Peyer's patch (tissue), 4 donors: ENCODE data around the gene NFS1.
"Not testable (repeated sequence)": the region's sequence is repeated elsewhere in the genome, so short reads cannot be mapped to it uniquely, and the experiment has no call there.

ENCODE experiments used
- POLR2A ChIP-seq, 2 donors: fragments of 450-650 bp; IDR thresholded peaks; one replicate each; pipeline ENCODE4 v1.5.1; 2017; ENCODE audit warnings: antibody characterized with exemption in 2 of 2, mild to moderate bottlenecking in 2 of 2, moderate library complexity in 2 of 2
- TF ChIP-seq, protein P1 (sequence below), 6 experiments: fragments of 450-650 bp in 4 of 6; fragments of 200-600 bp in 2 of 6; sonication (generic) in 1 of 6; IDR thresholded peaks; one replicate each; pipeline ENCODE4 v1.5.1; 2017 to 2019; ENCODE audit warnings: antibody characterized with exemption in 6 of 6, mild to moderate bottlenecking in 3 of 6, moderate library complexity in 1 of 6

DNA sequence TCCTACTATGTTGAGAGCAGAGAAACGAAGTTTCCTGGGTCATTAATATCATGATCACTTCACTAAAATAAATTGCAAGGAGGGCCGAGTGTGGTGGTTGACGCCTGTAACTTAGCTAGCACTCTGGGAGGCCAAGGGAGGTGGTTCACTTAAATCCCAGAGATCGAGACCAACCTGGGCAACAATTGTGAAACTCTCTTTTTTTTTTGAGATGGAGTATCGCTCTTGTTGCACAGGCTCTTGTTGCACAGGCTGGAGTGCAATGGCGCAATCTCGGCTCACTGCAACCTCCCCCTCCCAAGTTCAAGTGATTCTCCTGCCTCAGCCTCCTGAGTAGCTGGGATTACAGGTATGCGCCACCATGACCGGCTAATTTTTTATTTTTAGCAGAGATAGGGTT lies 14.0 kb upstream of the NFS1 start:
- TF ChIP-seq, protein P1, sequence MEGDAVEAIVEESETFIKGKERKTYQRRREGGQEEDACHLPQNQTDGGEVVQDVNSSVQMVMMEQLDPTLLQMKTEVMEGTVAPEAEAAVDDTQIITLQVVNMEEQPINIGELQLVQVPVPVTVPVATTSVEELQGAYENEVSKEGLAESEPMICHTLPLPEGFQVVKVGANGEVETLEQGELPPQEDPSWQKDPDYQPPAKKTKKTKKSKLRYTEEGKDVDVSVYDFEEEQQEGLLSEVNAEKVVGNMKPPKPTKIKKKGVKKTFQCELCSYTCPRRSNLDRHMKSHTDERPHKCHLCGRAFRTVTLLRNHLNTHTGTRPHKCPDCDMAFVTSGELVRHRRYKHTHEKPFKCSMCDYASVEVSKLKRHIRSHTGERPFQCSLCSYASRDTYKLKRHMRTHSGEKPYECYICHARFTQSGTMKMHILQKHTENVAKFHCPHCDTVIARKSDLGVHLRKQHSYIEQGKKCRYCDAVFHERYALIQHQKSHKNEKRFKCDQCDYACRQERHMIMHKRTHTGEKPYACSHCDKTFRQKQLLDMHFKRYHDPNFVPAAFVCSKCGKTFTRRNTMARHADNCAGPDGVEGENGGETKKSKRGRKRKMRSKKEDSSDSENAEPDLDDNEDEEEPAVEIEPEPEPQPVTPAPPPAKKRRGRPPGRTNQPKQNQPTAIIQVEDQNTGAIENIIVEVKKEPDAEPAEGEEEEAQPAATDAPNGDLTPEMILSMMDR (IDR thresholded peaks at IDR 0.05) = not testable (repeated sequence)
- TF ChIP-seq POLR2A (IDR thresholded peaks at IDR 0.05) = not testable (repeated sequence)
